Upper lobe of right lung (tissue), 1 donor: Measurements from ENCODE around the gene MRPS35. TPM values are rescaled to one million over a fixed set of nuclear protein-coding genes. Genes with fewer than 3 reads are reported as not detected.

Experiments
- ATAC-seq: fragments of 200-7000 bp; cut with Tn5 transposase; one replicate; pipeline ENCODE4 v1.9.1; 2020; ENCODE audit warnings: mild to moderate bottlenecking, moderate library complexity
- DNase-seq: peaks from one replicate; pipeline ENCODE4 v3.0.0-alpha.2; 2020
- H3K27ac ChIP-seq: fragments of 200-600 bp; one replicate; pipeline ENCODE4 v1.8.0; 2022
- H3K27me3 ChIP-seq: fragments of 200-600 bp; one replicate; pipeline ENCODE4 v1.8.0; 2022; ENCODE audit warnings: mild to moderate bottlenecking
- H3K36me3 ChIP-seq: fragments of 200-600 bp; one replicate; pipeline ENCODE4 v1.8.0; 2022
- H3K4me1 ChIP-seq: fragments of 200-600 bp; one replicate; pipeline ENCODE4 v1.8.0; 2022
- H3K4me3 ChIP-seq: fragments of 200-600 bp; one replicate; pipeline ENCODE4 v1.8.0; 2022; ENCODE audit warnings: mild to moderate bottlenecking
- H3K9me3 ChIP-seq: fragments of 200-600 bp; one replicate; pipeline ENCODE4 v1.8.0; 2022
- CTCF ChIP-seq: fragments of 200-600 bp; IDR thresholded peaks from one replicate; pipeline ENCODE4 v1.8.0; 2022; ENCODE audit warnings: antibody characterized with exemption
- intact Hi-C: fragments of 100-400 bp; cut with DNase I; formaldehyde crosslinking; loops from one replicate; pipeline ENCODE4 v1.11.0; 2022
- total RNA-seq: library from RNA; stranded (reverse); fragmentation: NEBNext Ultra II Directional; extraction: Animal tissue kit (Norgen Biotek cat#: 25700); gene quantifications from one replicate; pipeline ENCODE4 v1.2.1, GENCODE V29; 2021
- donor health status: DM: no; HTN: yes; CAD: no; lungs with severe emphysema.

Gene MRPS35
- total RNA-seq, 1 donor from 2014 or later: 31.3 TPM

- Histone ChIP-seq H3K4me3 (no peak overlapping the region), H3K36me3 (peaks cover 42% of the 10 kb centered on the region), H3K27ac (no peak overlapping the region)
These were observed 38.0 kb upstream of the MRPS35 start for GRCh38 chr12:27672643-27673042.

GRCh38 chr12:27673101-27673718 is 37.4 kb upstream of the MRPS35 start:
- Histone ChIP-seq H3K36me3 (peaks cover 36% of the 10 kb centered on the region), H3K27ac (no peak overlapping the region), H3K27me3 (no peaks in the 10 kb centered on the region), H3K4me1 (no peaks in the 10 kb centered on the region), H3K4me3 (no peak overlapping the region), H3K9me3 (no peaks in the 10 kb centered on the region)
- intact Hi-C loops: no loop called here
- ATAC-seq: no peak
- no peak for DNase-seq
- TF ChIP-seq CTCF: no peak

More at GRCh38 chr12:27672643-27673042, 38.0 kb upstream of the MRPS35 start:
- H3K4me1 ChIP-seq: no peaks in the 10 kb centered on the region
- no peaks in the 10 kb centered on the region for H3K9me3 ChIP-seq
- no peak for TF ChIP-seq CTCF
- DNase-seq (no peak), ATAC-seq (no peak)
- intact Hi-C loops: no loop called here
- H3K27me3 ChIP-seq: no peaks in the 10 kb centered on the region

- H3K27me3 ChIP-seq: no peaks in the 10 kb centered on the region
- ATAC-seq: no peak
- H3K4me1 ChIP-seq: no peaks in the 10 kb centered on the region
- H3K27ac ChIP-seq: no peak overlapping the region
- H3K9me3 ChIP-seq: no peaks in the 10 kb centered on the region
- intact Hi-C loops: no loop called here
- TF ChIP-seq CTCF: no peak
- peaks cover 43% of the 10 kb centered on the region for H3K36me3 ChIP-seq
- DNase-seq: no peak
- no peak overlapping the region for H3K4me3 ChIP-seq
These were observed 35.6 kb upstream of the MRPS35 start for GRCh38 chr12:27674989-27675388.

GRCh38 chr12:27680619-27681018 is 30.0 kb upstream of the MRPS35 start:
- Histone ChIP-seq H3K4me1 (no peaks in the 10 kb centered on the region), H3K36me3 (peaks cover 78% of the 10 kb centered on the region), H3K9me3 (no peaks in the 10 kb centered on the region), H3K27me3 (no peaks in the 10 kb centered on the region), H3K27ac (no peak overlapping the region), H3K4me3 (no peak overlapping the region)
- TF ChIP-seq CTCF: no peak
- DNase-seq (no peak), ATAC-seq (no peak)
- intact Hi-C loops: no loop called here

- H3K4me3 ChIP-seq: no peak overlapping the region
These were observed 28.1 kb upstream of the MRPS35 start for GRCh38 chr12:27682534-27682933.

More at GRCh38 chr12:27682534-27682933, 28.1 kb upstream of the MRPS35 start:
- Histone ChIP-seq H3K27ac (no peak overlapping the region), H3K4me1 (no peaks in the 10 kb centered on the region), H3K36me3 (peaks cover 70% of the 10 kb centered on the region), H3K9me3 (no peaks in the 10 kb centered on the region), H3K27me3 (no peaks in the 10 kb centered on the region)
- intact Hi-C loops: no loop called here
- ATAC-seq (no peak), DNase-seq (no peak)
- TF ChIP-seq CTCF: no peak
